Activated B cell treated with CpG ODN at 0.5 μM for 24 hours (primary cell): Measurements from ENCODE around the gene TEDC2. TPM values are rescaled to one million over a fixed set of nuclear protein-coding genes. Genes with fewer than 3 reads are reported as not detected.

Source experiments
- ATAC-seq: fragments of 200-7000 bp; cut with Tn5 transposase; one replicate; pipeline ENCODE4 v1.10.0; 2021; ENCODE audit warnings: low read depth, mild to moderate bottlenecking, moderate library complexity
- CTCF ChIA-PET: fragments of 350-600 bp; sonication (Branson Sonifier 250); formaldehyde crosslinking; loops from one replicate; lab custom pipeline; 2021; ENCODE audit warnings: antibody characterized with exemption; lab: Charles Lee
- POLR2A ChIA-PET: fragments of 350-600 bp; sonication (Branson Sonifier 250); formaldehyde crosslinking; loops from one replicate; lab custom pipeline; 2021; ENCODE audit warnings: antibody characterized with exemption; lab: Charles Lee
- DNase-seq: peaks from one replicate; pipeline ENCODE4 v3.0.0; 2022
- H3K27ac Mint-ChIP-seq: one replicate; pipeline ENCODE4 v1.8.0; 2020; ENCODE audit warnings: mixed read lengths
- H3K27me3 Mint-ChIP-seq: one replicate; pipeline ENCODE4 v1.8.0; 2021; ENCODE audit warnings: mixed read lengths
- H3K36me3 Mint-ChIP-seq: one replicate; pipeline ENCODE4 v1.8.0; 2021; ENCODE audit warnings: low read depth, mixed read lengths
- H3K4me1 Mint-ChIP-seq: one replicate; pipeline ENCODE4 v1.8.0; 2021; ENCODE audit warnings: mixed read lengths
- H3K4me3 Mint-ChIP-seq: one replicate; pipeline ENCODE4 v1.8.0; 2020; ENCODE audit warnings: mild to moderate bottlenecking, mixed read lengths
- H3K9me3 Mint-ChIP-seq: one replicate; pipeline ENCODE4 v1.8.0; 2020; ENCODE audit warnings: mixed read lengths
- CTCF ChIP-seq: fragments of 200-600 bp; IDR thresholded peaks from one replicate; pipeline ENCODE4 v1.8.0; 2022; ENCODE audit warnings: antibody characterized with exemption, mild to moderate bottlenecking
- intact Hi-C: fragments of 100-400 bp; cut with micrococcal nuclease; formaldehyde crosslinking; loops from one replicate; pipeline ENCODE4 v1.15.1; 2024
- total RNA-seq: library from RNA; stranded (reverse); gene quantifications from 2 replicates; pipeline ENCODE4 v1.2.3, GENCODE V29; 2022

Gene TEDC2
- total RNA-seq, 1 donor from 2014 or later: 4.4 TPM

GRCh38 chr16:2462031-2462866, 2.3 kb downstream of the TEDC2 start:
- Mint-ChIP-seq H3K27ac (no peak overlapping the region), H3K4me1 (peaks cover 16% of the 10 kb centered on the region), H3K27me3 (no peaks in the 10 kb centered on the region), H3K36me3 (no peaks in the 10 kb centered on the region), H3K9me3 (no peaks in the 10 kb centered on the region), H3K4me3 (no peak overlapping the region)
- ATAC-seq (no peak), DNase-seq (no peak)
- no peak for TF ChIP-seq CTCF
- CTCF ChIA-PET: no interaction called here
- intact Hi-C loops: no loop called here
- POLR2A ChIA-PET: no interaction called here

GRCh38 chr16:2464333-2464732, 4.4 kb downstream of the TEDC2 start:
- ChIA-PET POLR2A (interaction anchor here (0.6 to 0.7 kb wide), 2 partner anchors 319 to 694 kb away, joined by 7 to 8 read pairs; no protein-coding TSS in a partner anchor), CTCF (no interaction called here)
- H3K9me3 Mint-ChIP-seq: no peaks in the 10 kb centered on the region
- no peak for TF ChIP-seq CTCF
- ATAC-seq (no peak), DNase-seq (no peak)
- no peak overlapping the region for H3K27ac Mint-ChIP-seq
- no peaks in the 10 kb centered on the region for H3K36me3 Mint-ChIP-seq
- H3K27me3 Mint-ChIP-seq: peaks cover 4% of the 10 kb centered on the region
- no peak overlapping the region for H3K4me3 Mint-ChIP-seq
- intact Hi-C loops: no loop called here
- peaks cover 28% of the 10 kb centered on the region for H3K4me1 Mint-ChIP-seq

GRCh38 chr16:2465653-2466415, 5.9 kb downstream of the TEDC2 start:
- Mint-ChIP-seq H3K27ac (no peak overlapping the region), H3K36me3 (no peaks in the 10 kb centered on the region), H3K4me1 (peaks cover 34% of the 10 kb centered on the region), H3K9me3 (no peaks in the 10 kb centered on the region), H3K4me3 (no peak overlapping the region), H3K27me3 (peaks cover 16% of the 10 kb centered on the region)
- CTCF ChIA-PET: no interaction called here
- TF ChIP-seq CTCF: no peak
- intact Hi-C loops: no loop called here
- POLR2A ChIA-PET: no interaction called here
- ATAC-seq (no peak), DNase-seq (no peak)

- no peak overlapping the region for H3K27ac Mint-ChIP-seq
- no peaks in the 10 kb centered on the region for H3K9me3 Mint-ChIP-seq
- intact Hi-C loops: no loop called here
- no peaks in the 10 kb centered on the region for H3K36me3 Mint-ChIP-seq
- ChIA-PET CTCF (interaction anchor here (0.8 kb wide), 1 partner anchor 272 kb away, joined by 3 read pairs; no protein-coding TSS in a partner anchor), POLR2A (no interaction called here)
- ATAC-seq (no peak), DNase-seq (no peak)
- peaks cover 16% of the 10 kb centered on the region for H3K27me3 Mint-ChIP-seq
- no peak overlapping the region for H3K4me3 Mint-ChIP-seq
- peaks cover 36% of the 10 kb centered on the region for H3K4me1 Mint-ChIP-seq
- no peak for TF ChIP-seq CTCF
Observed at GRCh38 chr16:2466667-2467527, 7.0 kb downstream of the TEDC2 start.
